LNCaP clone FGC (cell line): ENCODE measurements around the gene KAT8.

ENCODE experiments used
- DNase-seq: peaks from one replicate; pipeline ENCODE4 v3.0.0-alpha.2; 2011; ENCODE audit warnings: low read depth
- H3K4me3 ChIP-seq: 2 replicates; pipeline ENCODE4 v1.5.1; 2011; ENCODE audit warnings: mild to moderate bottlenecking, low read depth, low read length, control low read depth
- TF ChIP-seq, protein P1 (sequence below): IDR thresholded peaks from 2 replicates; pipeline ENCODE4 v1.5.1; 2012; ENCODE audit warnings: mild to moderate bottlenecking; ENCODE audit not compliant: control insufficient read depth, insufficient read depth; ENCODE audit errors: extremely low read depth

The KAT8 gene

DNA sequence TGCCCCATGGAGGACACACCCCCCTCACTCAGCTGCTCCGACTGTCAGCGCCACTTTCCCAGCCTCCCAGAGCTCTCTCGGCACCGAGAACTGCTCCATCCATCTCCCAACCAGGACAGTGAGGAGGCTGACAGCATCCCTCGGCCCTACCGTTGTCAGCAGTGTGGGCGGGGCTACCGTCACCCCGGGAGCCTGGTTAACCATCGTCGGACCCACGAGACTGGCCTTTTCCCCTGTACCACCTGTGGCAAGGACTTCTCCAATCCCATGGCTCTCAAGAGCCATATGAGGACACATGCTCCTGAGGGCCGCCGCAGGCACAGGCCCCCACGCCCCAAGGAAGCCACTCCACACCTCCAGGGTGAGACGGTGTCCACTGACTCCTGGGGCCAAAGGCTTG lies 41.1 kb upstream of the KAT8 start:
- H3K4me3 ChIP-seq, result no peak overlapping the region
- TF ChIP-seq, protein P1, sequence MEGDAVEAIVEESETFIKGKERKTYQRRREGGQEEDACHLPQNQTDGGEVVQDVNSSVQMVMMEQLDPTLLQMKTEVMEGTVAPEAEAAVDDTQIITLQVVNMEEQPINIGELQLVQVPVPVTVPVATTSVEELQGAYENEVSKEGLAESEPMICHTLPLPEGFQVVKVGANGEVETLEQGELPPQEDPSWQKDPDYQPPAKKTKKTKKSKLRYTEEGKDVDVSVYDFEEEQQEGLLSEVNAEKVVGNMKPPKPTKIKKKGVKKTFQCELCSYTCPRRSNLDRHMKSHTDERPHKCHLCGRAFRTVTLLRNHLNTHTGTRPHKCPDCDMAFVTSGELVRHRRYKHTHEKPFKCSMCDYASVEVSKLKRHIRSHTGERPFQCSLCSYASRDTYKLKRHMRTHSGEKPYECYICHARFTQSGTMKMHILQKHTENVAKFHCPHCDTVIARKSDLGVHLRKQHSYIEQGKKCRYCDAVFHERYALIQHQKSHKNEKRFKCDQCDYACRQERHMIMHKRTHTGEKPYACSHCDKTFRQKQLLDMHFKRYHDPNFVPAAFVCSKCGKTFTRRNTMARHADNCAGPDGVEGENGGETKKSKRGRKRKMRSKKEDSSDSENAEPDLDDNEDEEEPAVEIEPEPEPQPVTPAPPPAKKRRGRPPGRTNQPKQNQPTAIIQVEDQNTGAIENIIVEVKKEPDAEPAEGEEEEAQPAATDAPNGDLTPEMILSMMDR, result no peak
- no peak for DNase-seq

DNA sequence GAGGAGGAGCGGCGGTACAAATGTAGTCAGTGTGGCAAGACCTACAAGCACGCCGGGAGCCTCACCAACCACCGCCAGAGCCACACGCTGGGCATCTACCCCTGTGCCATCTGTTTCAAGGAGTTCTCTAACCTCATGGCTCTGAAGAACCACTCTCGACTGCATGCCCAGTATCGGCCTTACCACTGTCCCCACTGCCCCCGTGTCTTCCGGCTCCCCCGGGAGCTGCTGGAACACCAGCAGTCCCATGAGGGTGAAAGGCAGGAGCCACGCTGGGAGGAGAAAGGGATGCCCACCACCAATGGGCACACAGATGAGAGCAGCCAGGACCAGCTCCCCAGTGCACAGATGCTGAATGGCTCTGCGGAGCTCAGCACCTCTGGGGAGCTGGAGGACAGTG lies 40.4 kb upstream of the KAT8 start:
- no peak overlapping the region for H3K4me3 ChIP-seq
- TF ChIP-seq, protein P1, result no peak
- no peak for DNase-seq

DNA sequence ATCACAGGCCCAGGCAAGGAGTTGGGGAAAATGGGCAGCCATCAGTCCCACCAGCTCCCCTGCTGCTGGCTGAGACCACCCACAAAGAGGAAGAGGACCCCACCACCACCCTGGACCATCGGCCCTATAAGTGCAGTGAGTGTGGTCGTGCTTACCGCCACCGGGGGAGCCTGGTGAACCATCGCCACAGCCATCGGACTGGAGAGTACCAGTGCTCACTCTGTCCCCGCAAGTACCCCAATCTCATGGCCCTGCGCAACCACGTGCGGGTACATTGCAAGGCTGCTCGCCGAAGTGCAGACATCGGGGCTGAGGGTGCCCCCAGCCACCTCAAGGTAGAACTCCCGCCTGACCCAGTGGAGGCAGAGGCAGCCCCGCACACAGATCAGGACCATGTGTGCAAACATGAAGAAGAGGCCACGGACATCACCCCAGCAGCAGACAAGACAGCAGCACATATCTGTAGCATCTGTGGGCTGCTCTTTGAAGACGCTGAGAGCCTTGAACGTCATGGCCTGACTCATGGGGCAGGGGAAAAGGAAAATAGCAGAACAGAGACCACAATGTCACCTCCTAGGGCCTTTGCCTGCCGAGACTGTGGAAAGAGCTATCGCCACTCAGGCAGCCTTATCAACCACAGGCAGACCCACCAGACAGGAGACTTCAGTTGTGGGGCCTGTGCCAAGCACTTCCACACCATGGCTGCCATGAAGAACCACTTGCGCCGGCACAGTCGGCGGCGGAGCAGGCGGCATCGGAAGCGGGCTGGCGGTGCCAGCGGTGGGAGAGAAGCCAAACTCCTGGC lies 39.7 kb upstream of the KAT8 start:
- no peak overlapping the region for H3K4me3 ChIP-seq
- no peak for DNase-seq
- TF ChIP-seq, protein P1, result no peak

DNA sequence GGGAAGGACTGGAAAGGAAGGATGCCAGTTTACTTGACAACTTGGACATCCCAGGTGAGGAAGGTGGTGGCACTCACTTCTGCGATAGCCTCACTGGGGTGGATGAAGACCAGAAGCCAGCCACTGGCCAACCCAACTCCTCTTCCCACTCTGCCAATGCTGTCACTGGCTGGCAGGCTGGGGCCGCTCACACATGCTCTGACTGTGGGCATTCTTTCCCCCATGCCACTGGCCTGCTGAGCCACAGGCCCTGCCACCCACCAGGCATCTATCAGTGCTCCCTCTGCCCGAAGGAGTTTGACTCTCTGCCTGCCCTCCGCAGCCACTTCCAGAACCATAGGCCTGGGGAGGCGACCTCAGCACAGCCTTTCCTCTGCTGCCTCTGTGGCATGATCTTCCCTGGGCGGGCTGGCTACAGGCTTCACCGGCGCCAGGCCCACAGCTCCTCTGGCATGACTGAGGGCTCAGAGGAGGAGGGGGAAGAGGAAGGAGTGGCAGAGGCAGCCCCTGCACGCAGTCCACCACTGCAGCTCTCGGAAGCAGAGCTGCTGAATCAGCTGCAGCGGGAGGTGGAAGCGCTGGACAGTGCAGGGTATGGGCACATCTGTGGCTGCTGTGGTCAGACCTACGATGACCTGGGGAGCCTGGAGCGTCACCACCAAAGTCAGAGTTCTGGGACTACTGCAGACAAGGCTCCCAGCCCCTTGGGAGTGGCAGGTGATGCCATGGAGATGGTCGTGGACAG lies 38.7 kb upstream of the KAT8 start:
- DNase-seq, result no peak
- TF ChIP-seq, protein P1, result no peak
- H3K4me3 ChIP-seq, result no peak overlapping the region

DNA sequence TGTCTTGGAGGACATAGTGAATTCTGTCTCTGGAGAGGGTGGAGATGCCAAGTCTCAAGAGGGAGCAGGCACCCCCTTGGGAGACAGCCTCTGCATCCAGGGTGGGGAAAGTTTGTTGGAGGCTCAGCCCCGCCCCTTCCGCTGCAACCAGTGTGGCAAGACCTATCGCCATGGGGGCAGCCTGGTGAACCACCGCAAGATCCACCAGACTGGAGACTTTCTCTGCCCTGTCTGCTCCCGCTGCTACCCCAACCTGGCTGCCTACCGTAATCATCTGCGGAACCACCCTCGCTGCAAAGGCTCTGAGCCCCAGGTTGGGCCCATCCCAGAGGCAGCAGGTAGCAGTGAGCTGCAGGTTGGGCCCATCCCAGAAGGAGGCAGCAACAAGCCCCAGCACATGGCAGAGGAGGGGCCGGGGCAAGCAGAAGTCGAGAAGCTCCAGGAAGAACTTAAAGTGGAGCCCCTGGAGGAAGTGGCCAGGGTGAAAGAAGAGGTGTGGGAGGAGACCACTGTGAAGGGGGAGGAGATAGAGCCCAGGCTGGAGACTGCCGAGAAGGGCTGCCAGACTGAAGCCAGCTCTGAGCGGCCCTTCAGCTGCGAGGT lies 38.0 kb upstream of the KAT8 start:
- no peak overlapping the region for H3K4me3 ChIP-seq
- TF ChIP-seq, protein P1, result no peak
- no peak for DNase-seq

DNA sequence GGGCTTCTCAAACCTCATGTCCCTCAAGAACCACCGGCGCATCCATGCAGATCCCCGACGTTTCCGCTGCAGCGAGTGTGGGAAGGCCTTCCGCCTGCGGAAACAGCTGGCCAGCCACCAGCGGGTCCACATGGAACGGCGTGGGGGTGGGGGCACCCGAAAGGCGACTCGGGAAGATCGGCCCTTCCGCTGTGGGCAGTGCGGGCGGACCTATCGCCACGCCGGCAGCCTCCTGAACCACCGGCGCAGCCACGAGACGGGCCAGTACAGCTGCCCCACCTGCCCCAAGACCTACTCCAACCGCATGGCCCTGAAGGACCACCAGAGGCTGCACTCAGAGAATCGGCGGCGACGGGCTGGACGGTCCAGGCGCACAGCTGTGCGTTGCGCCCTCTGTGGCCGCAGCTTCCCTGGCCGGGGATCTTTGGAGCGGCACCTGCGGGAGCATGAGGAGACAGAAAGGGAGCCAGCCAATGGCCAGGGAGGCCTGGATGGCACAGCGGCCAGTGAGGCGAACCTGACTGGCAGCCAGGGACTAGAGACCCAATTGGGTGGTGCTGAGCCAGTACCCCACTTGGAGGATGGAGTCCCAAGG lies 37.3 kb upstream of the KAT8 start:
- TF ChIP-seq, protein P1, result no peak
- DNase-seq, result no peak
- H3K4me3 ChIP-seq, result no peak overlapping the region
